Measurements from ENCODE around the gene TGFB3. TPM values are rescaled to one million over a fixed set of nuclear protein-coding genes. Genes with fewer than 3 reads are reported as not detected.
A peak's percentile ranks its signal among the peaks of the same experiment; 100 is the strongest.

The TGFB3 gene
- total RNA-seq: 11.6 and 13.2 TPM in 2 replicates
- polyA plus RNA-seq: 11.3 and 13.9 TPM in 2 replicates

GRCh38 chr14:75981426-75982265 is at the start of gene TGFB3:
TGFB3 (minus strand) TSS chr14:75981995; CDS start chr14:75980893, 1,102 bp downstream.
- peak within 1 kb of the TSS; percentile 81 for H3K27ac ChIP-seq
- DNase-seq (ENCODE audit: low read depth in 1 of 2, low spot score in 1 of 2): peak; percentile 80 to 96
- H3K4me1 ChIP-seq (ENCODE audit: low read depth): peaks cover 26% of the 10 kb centered on the region
- no peaks in the 10 kb centered on the region for H3K36me3 ChIP-seq
- H3K27me3 ChIP-seq: no peaks in the 10 kb centered on the region
- peak within 1 kb of the TSS; percentile 91 for H3K4me3 ChIP-seq
- TF ChIP-seq, protein P1, sequence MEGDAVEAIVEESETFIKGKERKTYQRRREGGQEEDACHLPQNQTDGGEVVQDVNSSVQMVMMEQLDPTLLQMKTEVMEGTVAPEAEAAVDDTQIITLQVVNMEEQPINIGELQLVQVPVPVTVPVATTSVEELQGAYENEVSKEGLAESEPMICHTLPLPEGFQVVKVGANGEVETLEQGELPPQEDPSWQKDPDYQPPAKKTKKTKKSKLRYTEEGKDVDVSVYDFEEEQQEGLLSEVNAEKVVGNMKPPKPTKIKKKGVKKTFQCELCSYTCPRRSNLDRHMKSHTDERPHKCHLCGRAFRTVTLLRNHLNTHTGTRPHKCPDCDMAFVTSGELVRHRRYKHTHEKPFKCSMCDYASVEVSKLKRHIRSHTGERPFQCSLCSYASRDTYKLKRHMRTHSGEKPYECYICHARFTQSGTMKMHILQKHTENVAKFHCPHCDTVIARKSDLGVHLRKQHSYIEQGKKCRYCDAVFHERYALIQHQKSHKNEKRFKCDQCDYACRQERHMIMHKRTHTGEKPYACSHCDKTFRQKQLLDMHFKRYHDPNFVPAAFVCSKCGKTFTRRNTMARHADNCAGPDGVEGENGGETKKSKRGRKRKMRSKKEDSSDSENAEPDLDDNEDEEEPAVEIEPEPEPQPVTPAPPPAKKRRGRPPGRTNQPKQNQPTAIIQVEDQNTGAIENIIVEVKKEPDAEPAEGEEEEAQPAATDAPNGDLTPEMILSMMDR (IDR thresholded peaks at IDR 0.05; ENCODE audit: low read depth, low read length): no peak
- no peaks in the 10 kb centered on the region for H3K9me3 ChIP-seq (ENCODE audit: low read depth)

GRCh38 chr14:76024211-76024907 is 42.6 kb upstream of the TGFB3 start:
- no peaks in the 10 kb centered on the region for H3K27me3 ChIP-seq
- no peaks in the 10 kb centered on the region for H3K9me3 ChIP-seq (ENCODE audit: low read depth)
- TF ChIP-seq, protein P1 (IDR thresholded peaks at IDR 0.05; ENCODE audit: low read depth, low read length): no peak
- H3K36me3 ChIP-seq: peaks cover 12% of the 10 kb centered on the region
- H3K27ac ChIP-seq: no peak overlapping the region
- H3K4me1 ChIP-seq (ENCODE audit: low read depth): no peaks in the 10 kb centered on the region
- no peak for DNase-seq (ENCODE audit: low read depth in 1 of 2, low spot score in 1 of 2)
- no peak overlapping the region for H3K4me3 ChIP-seq

- TF ChIP-seq, protein P1 (IDR thresholded peaks at IDR 0.05; ENCODE audit: low read depth, low read length): no peak
- no peak overlapping the region for H3K4me3 ChIP-seq
- H3K9me3 ChIP-seq (ENCODE audit: low read depth): no peaks in the 10 kb centered on the region
- H3K27me3 ChIP-seq: no peaks in the 10 kb centered on the region
- DNase-seq (ENCODE audit: low read depth in 1 of 2, low spot score in 1 of 2): no peak
- H3K36me3 ChIP-seq: peaks cover 12% of the 10 kb centered on the region
- no peak overlapping the region for H3K27ac ChIP-seq
- H3K4me1 ChIP-seq (ENCODE audit: low read depth): no peaks in the 10 kb centered on the region
Measured at GRCh38 chr14:76023757-76024156, 42.0 kb upstream of the TGFB3 start.

GRCh38 chr14:76022991-76023390 is 41.2 kb upstream of the TGFB3 start:
- no peak overlapping the region for H3K4me3 ChIP-seq
- H3K27me3 ChIP-seq: no peaks in the 10 kb centered on the region
- TF ChIP-seq, protein P1 (IDR thresholded peaks at IDR 0.05; ENCODE audit: low read depth, low read length): no peak
- H3K36me3 ChIP-seq: peaks cover 12% of the 10 kb centered on the region
- no peak for DNase-seq (ENCODE audit: low read depth in 1 of 2, low spot score in 1 of 2)
- no peaks in the 10 kb centered on the region for H3K4me1 ChIP-seq (ENCODE audit: low read depth)
- H3K9me3 ChIP-seq (ENCODE audit: low read depth): no peaks in the 10 kb centered on the region
- H3K27ac ChIP-seq: no peak overlapping the region

GRCh38 chr14:76019676-76020075 is 37.9 kb upstream of the TGFB3 start:
- H3K9me3 ChIP-seq (ENCODE audit: low read depth): no peaks in the 10 kb centered on the region
- DNase-seq (ENCODE audit: low read depth in 1 of 2, low spot score in 1 of 2): no peak
- TF ChIP-seq, protein P1 (IDR thresholded peaks at IDR 0.05; ENCODE audit: low read depth, low read length): no peak
- no peak overlapping the region for H3K4me3 ChIP-seq
- peaks cover 12% of the 10 kb centered on the region for H3K36me3 ChIP-seq
- H3K4me1 ChIP-seq (ENCODE audit: low read depth): no peaks in the 10 kb centered on the region
- H3K27me3 ChIP-seq: no peaks in the 10 kb centered on the region
- no peak overlapping the region for H3K27ac ChIP-seq

Measured in cardiac muscle cell (in vitro differentiated cells and primary cell).